H54 (cell line): ENCODE measurements around the gene RAPSN.
"Not testable (repeated sequence)": the region's sequence is repeated elsewhere in the genome, so short reads cannot be mapped to it uniquely, and the experiment has no call there.

Experiments used
- DNase-seq: peaks from one replicate; pipeline ENCODE4 v3.0.0; 2011; ENCODE audit warnings: low spot score, mixed read lengths; ENCODE audit not compliant: insufficient read length
- FAIRE-seq: peaks from 3 replicates; lab custom pipeline; 2011; peaks lifted over from hg19 to GRCh38; lab: Jason Lieb, UNC
- POLR2A ChIP-seq: IDR thresholded peaks from 2 replicates; pipeline ENCODE4 v1.6.1; 2011; ENCODE audit warnings: low read depth, mild to moderate bottlenecking, low read length

The RAPSN gene

DNA sequence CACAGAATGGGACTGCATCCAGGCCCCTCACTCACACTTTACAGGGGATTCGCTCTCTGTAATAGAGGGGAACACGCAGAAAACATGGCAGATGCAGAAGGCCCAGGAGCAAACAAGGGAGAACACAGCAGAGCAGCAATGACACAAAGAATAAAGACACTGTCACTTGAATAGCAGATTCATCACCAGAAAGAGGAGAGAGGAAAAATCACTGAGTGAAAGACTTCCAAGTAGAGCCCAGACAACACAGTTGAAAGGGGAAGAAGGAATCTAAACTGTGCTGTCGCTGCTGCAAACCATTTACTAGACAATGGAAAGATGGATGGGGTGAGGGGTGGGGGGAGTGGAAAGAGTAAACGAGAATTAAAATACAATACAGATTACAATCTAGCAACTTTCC, 28.8 kb upstream of the RAPSN start:
- FAIRE-seq (no peak), DNase-seq (no peak)
- TF ChIP-seq POLR2A, result no peak

DNA sequence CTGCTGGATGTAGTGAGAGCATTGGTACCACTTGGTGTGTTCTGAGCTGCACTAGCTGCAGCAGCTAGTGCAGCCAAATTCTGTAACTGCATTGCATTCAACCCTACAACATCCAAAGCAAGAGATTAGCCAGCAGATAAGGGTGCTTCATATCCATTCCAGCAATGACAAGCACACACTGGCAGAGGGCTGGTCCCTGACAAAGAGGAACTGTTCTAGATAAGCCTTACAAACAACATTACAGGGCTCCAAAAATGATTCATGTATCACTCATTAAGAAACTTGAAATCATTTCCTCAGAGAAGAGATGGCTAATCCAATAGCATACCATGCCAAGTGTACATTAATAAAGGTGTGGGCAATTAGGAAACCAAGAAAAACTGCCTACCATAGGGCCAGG, 28.4 kb upstream of the RAPSN start:
- TF ChIP-seq POLR2A, result no peak
- FAIRE-seq (no peak), DNase-seq (no peak)

DNA sequence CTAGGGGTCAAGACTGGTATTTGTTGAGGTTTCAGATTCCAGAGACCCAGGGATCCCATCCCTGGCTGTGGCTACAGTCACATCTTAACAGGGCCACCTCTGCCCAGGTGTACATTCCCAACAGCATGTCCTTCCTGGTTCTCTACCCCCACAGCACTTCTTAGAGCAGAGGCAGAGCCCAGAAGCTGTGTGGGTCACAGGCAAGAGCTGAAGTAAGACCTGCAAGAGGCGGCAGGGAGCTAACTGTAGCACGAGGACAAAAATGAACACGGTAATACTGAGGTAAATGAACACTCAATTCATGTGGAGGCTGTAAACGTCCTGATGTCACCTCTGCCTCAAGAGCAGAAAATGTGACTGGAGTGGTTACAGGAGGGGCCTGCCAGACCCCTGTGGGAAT, 21.7 kb upstream of the RAPSN start:
- no peak for TF ChIP-seq POLR2A
- DNase-seq (no peak), FAIRE-seq (no peak)

DNA sequence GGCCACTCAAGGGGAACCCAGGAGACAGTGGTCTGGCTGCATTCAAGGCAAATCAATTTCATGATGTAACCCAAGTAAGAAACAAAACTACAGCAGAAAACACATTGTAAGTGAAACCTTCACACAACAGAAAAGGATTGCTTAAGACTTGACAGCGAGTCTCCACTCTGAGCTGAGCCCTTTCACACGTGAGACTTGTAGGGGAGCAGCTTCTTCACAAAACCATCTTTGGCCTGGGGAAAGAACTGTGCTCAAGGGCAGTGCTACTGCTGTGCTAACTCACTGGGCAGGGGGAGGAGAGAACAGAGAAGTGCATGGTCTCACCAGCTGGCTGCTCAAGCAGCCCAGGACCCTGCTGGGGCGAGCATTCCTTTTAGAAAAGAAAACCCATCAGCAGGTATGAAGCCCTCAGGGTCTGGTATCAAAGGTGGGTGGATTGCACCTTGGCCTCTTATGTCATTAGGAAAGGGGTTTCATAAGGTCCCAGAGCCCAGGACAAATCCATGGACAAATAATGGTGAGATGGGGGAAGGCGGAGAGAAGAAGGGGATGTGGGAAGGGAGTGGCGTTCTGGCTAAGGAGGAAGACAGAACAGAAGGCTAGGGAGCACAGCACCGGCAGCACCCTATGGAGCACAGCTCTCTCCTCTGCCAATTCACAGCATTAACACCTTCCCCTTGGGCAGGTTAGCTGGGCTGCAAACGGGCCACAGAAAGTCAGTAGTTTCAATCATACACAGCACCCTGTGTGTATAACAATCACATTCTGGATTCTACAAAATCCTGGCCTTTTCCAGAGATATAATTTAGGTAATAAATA, 20.6 kb upstream of the RAPSN start:
- no peak for TF ChIP-seq POLR2A
- FAIRE-seq, result no peak
- no peak for DNase-seq

DNA sequence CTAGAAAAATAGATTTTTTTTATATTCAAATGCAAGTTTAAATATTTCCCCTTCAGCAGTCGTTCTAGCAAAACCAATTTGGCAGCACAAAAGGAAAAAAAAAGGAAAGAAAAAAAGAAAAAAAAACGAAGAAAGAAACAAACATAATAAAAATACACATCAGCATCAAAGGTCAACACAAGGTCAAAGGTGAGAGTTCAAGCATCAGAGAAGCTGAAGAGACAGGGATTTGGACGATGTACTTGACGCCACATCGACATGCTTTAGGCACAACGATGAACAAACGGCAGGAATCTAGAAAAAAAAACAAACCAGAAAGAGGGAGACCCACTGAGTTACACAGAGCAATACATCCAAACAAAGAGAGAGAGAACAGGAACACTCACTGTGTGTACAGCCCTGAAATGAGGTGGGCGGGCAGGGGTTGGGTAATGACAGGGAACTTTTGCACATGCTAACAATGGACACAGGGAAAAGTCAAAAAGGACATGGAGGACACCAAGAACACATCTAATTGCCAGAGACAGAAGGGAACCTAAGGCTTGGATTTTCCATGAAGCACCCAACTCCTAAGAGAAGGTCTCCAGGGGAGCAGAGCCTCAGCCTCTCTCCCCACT, 19.8 kb upstream of the RAPSN start:
- FAIRE-seq (no peak), DNase-seq (no peak)
- TF ChIP-seq POLR2A, result no peak

DNA sequence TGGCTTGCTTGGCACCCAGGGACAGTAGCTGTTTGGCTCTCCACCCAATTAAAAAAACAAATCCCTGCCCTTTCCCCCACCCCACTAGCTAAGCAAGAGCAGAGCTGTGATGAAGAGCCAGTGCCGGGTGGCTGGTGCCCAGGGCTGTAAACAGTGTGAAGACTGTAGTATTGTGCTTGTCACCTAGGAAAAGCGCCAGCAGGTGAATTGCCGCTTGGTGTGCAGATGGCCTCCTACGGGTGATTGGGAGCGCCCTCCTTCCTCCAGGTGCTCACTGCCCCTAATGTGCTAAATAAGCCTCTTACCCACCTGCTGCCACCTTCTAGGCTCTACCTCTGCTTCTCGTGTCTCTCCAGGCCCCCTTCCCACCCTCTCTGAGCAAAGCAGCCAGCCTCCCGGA, 18.4 kb upstream of the RAPSN start:
- DNase-seq, result no peak
- no peak for FAIRE-seq
- TF ChIP-seq POLR2A, result no peak

DNA sequence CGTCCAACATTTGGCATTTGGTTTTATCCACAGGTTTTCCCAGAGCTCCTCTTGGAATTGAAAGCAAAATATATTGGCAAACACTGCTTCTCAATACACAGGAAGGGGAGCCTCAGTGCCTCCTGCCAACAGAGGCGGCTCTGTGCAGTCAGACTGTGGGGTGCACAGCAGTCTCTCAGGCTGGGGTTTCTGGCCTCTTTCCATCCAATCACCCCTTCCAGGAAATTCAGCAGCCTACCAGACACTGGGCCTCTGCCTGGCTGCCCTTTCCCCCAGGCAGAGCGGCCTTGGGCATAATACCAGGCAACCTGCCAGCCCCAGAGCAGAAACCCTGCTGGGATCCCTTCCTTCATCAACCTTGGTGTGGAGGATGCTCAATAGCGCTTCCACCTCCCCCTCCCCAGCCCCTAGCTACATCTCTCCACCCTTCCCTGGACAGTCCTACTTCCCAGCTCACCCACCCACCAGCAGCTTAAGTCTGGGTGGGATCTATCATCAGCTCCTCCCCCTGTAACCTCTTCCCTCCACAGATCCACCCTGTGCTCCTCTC, 17.8 kb upstream of the RAPSN start:
- no peak for TF ChIP-seq POLR2A

DNA sequence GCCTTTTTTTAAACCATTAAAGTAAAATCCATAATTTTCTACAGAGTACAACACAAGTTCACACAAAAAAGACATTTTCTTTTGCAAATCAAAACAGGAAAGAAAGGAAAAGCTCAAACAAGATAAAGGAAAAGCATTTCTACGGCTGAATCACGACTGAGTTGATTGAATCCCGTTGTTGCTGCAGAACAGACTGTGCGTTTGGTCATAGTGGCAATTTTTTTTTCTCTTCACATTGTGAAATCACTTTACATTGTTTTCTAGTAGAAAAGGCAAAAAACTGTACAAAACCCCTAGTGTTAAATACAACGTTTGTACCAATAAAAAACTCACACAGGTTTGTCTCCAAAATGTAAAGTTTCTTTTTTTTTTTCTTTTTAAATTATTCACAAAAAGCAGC, 17.3 kb upstream of the RAPSN start:
- no peak for DNase-seq
- FAIRE-seq, result no peak
- TF ChIP-seq POLR2A, result no peak

More for the DNA sequence above, 17.8 kb upstream of the RAPSN start:
- FAIRE-seq (peak; percentile 89), DNase-seq (peak; percentile 85)

DNA sequence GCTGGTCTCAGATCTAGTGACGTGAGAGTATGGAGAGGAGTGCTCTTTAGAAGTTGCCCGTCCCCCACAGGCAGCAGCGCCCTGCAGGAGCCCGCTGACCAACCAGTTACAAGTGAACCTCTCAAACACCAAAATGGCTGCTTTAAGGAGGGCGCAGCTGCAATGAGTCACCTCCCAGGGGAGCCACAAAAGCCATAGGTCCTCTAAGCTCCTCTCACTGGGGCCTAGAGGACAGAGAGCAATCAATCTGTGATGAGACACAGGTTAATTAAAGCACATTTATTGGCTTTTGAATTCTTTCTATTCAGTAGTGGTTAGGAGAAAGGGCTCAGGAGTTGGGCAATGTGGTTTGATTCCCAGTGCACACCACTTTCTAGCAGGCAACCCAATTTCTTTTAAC, 15.5 kb upstream of the RAPSN start:
- TF ChIP-seq POLR2A, result no peak
- peak; percentile 76 for DNase-seq
- FAIRE-seq, result peak; percentile 75

DNA sequence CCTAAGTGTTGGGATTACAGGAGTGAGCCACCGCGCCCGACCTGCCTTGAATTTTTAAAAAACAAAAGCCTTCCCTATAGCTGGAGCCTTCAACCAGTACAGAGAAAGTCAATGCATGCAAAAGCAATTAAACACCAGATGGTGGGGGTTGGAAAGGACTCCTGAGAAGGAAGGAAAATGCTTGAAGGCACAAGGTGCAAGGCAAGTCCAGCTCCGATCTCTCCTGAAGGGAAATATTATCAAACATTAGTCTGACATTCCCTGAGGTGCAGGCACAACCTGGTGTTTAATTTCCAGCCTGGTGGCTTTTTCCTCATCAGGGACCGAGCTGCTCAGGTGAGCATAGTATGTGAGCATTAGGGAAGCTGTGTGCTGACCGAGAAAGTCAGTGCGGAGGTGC, 12.9 kb upstream of the RAPSN start:
- FAIRE-seq (no peak), DNase-seq (no peak)
- TF ChIP-seq POLR2A, result no peak

DNA sequence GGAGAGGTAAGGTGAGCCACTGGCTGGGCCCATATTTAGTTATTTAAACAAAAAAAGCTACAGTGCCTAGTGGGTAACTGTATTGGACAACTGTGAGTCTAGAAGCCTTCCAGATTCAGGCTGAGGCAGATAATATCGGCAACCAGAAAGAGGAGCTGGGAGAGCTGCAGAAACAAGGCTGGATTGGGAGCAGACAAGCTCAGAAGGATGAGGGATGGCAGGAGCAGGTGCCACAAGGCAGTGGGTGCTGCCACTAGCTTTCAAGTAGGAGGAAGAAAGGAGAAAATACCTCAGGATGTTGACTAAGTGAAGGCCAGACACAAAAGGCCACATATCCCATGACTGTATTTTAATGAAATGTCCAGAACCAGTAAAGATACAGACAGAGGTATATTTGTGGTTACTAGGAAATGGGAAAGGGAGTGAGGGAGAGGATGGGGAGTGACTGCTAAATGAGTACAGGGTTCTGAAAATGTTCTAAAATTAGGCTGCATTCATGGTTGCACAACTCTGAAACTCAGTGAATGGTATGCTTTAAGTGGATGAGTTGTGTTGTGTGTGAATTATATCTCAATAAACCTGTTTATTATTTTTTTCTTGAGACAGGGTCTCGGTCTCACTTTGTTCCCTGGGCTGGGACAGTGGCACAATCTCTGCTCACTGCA, 11.8 kb upstream of the RAPSN start:
- FAIRE-seq (no peak), DNase-seq (no peak)
- TF ChIP-seq POLR2A, result no peak

DNA sequence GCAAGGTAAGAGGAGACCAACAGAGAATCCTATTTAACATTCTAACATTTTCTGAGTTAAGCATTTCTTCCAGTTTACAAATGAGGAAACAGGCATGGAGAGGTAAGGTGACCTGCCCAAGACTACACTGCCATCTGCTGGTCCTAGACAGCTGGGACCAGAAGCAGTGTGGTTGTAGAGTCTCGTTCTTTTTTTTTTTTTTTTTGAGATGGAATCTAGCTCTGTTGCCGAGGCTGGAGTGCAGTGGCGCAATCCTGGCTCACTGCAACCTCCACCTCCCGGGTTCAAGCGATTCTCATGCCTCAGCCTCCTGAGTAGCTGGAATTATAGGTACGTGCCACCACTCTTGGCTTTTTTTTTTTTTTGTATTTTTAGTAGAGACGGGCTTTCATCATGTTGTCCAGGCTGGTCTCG, 5.3 kb upstream of the RAPSN start:
- DNase-seq, result peak; percentile 53
- FAIRE-seq, result not testable (repeated sequence)

DNA sequence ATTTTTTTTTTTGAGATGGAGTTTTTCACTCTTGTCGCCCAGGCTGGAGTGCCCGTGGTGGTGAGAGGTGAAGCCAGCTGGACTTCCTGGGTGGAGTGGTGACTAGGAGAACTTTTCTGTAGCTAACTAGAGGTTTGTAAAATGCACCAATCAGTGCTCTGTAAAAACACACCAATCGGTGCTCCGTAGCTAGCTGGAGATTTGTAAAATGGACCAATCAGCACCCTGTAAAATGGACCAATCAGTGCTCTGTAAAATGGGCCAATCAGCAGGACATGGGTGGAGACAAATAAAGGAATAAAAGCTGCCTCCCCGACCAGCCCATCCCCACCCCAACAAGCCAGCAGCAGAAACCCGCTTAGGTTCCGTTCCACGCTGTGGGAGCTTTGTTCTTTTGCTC, 4.4 kb upstream of the RAPSN start:
- no peak for TF ChIP-seq POLR2A
- FAIRE-seq, result no peak
- DNase-seq, result no peak

DNA sequence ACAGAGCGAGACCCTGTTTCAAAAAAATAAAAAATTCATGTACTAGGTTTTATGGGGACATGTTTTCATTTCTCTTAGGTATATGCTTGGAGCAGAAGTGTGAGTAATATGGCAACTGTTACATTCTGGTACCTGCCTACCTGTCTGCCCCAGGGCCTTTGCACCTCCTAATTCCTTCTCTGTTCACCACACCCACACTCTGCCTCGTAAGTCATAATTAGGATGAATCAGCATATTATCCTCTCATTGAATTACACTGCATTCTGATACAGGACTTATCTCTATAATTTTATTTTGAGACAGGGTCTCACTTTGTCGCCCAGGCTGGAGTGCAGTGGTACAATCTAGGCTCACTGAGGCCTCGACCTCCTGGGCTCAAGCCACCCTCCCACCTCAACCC, 3.1 kb upstream of the RAPSN start:
- no peak for TF ChIP-seq POLR2A
- DNase-seq (no peak), FAIRE-seq (no peak)
